ENCODE data around the gene ZNF385D.
"Not testable (repeated sequence)": the region's sequence is repeated elsewhere in the genome, so short reads cannot be mapped to it uniquely, and the experiment has no call there.

ZNF385D gene

DNA sequence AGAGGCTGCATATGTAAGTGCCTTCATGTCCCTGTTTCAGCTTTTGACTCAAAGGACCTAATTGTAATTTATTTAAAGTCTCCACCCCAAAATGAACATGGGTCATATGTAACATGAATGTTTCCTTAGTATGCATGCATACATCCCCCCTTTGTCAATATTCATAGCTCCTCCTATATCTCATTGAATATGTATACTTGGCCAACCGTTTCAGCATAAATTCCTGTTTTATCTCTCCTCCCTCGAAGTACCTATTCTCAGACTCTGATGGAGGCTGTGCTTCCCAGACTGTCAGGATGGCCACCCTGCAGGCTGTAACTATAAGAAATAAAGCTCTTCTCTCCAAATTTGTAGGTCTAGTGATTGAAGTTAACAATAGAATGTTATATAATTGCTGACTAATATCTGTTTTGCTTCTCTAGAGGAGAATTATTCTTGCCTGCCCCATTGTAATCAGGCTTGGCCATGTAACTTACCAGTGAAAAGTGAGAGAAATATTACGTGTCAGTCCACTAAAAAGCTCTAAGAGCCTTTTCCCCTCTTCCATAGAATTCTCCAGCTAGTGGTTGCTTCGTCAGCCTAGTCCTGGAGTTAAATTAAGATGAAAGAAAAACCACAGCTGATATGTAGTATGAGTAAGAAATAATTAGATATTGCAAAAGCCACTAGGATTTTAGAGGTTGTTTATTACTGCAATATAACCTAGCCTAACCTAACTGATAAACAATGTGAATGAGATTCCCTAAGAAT, 245.1 kb downstream of the ZNF385D start:
- H3K79me1 ChIP-seq (replicated peaks; ENCODE audit: low read length, poor library complexity, severe bottlenecking), result peaks cover under 1% of the 10 kb centered on the region
- H4K8ac ChIP-seq (ENCODE audit: low read length), result no peak overlapping the region
- H2BK15ac ChIP-seq (ENCODE audit: low read depth, poor library complexity, severe bottlenecking), result no peak overlapping the region
- H3K27ac ChIP-seq (ENCODE audit: low read length, poor library complexity, severe bottlenecking), result no peak overlapping the region
- no peak overlapping the region for H3K23ac ChIP-seq (ENCODE audit: low read length in 2 of 2)
- H3K18ac ChIP-seq (ENCODE audit: low read depth in 1 of 2, low read length in 2 of 2), result no peak overlapping the region
- no peak overlapping the region for H3K4me2 ChIP-seq (ENCODE audit: low read length, poor library complexity, severe bottlenecking)
- no peaks in the 10 kb centered on the region for H3K27me3 ChIP-seq (ENCODE audit: control insufficient read depth in 1 of 2, insufficient read depth in 1 of 2, low read length in 2 of 2)
- no peak overlapping the region for H2AFZ ChIP-seq (ENCODE audit: low read depth, low read length)
- no peak for DNase-seq
- no peaks in the 10 kb centered on the region for H3K9me3 ChIP-seq (ENCODE audit: control insufficient read depth, low read length)
- H2AK5ac ChIP-seq (ENCODE audit: low read length, severe bottlenecking), result no peak overlapping the region
- H2BK5ac ChIP-seq (ENCODE audit: low read depth, low read length, poor library complexity, severe bottlenecking), result no peak overlapping the region
- H3K36me3 ChIP-seq (ENCODE audit: control insufficient read depth in 1 of 2, insufficient read depth in 2 of 2, low read depth in 1 of 2, low read length in 2 of 2), result peaks cover 0 to 34% of the 10 kb centered on the region in 2 experiments
- H3K14ac ChIP-seq (ENCODE audit: low read length in 2 of 2), result no peak overlapping the region
- no peak overlapping the region for H4K91ac ChIP-seq (ENCODE audit: low read length)
- no peak overlapping the region for H2BK12ac ChIP-seq (ENCODE audit: low read length in 2 of 2)
- H2BK120ac ChIP-seq (ENCODE audit: low read depth, low read length), result no peak overlapping the region
- no peaks in the 10 kb centered on the region for H3K4me1 ChIP-seq (ENCODE audit: control insufficient read depth, insufficient read depth, low read depth, low read length)
- no peak overlapping the region for H3K9ac ChIP-seq (ENCODE audit: low read length)
- WGBS, result 98% methylated on average over 2 of the region's 4 CpGs
- no peak overlapping the region for H3K4ac ChIP-seq (ENCODE audit: low read depth in 1 of 2, low read length in 2 of 2)
- no peak overlapping the region for H3K4me3 ChIP-seq (ENCODE audit: insufficient read depth in 1 of 2, low read depth in 1 of 2, low read length in 2 of 2)

DNA sequence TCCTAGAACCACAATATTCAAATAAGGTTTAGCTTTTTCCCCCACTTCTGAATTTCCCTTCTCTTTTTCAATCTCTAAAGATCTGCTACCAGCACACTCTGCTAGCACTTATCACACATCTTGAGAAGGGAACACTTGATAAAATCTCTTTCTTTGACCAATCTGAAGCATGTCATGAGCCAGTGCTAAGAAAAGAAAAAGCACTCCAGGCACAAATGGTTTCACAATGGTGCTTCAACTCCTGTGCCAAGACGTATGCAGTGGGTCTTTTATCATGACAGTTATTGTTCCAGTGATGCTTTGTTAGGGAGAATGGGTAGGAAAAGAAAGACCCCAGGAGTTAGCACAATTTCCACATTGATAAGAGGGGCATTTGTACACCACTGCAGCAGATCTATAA, 248.4 kb downstream of the ZNF385D start:
- no peak for DNase-seq
- Histone ChIP-seq H2AK5ac (ENCODE audit: low read length, severe bottlenecking) (no peak overlapping the region), H3K27me3 (ENCODE audit: control insufficient read depth in 1 of 2, insufficient read depth in 1 of 2, low read length in 2 of 2) (no peaks in the 10 kb centered on the region), H3K9me3 (ENCODE audit: control insufficient read depth, low read length) (no peaks in the 10 kb centered on the region), H3K23ac (ENCODE audit: low read length in 2 of 2) (no peak overlapping the region), H3K4me3 (ENCODE audit: insufficient read depth in 1 of 2, low read depth in 1 of 2, low read length in 2 of 2) (no peak overlapping the region), H2BK120ac (ENCODE audit: low read depth, low read length) (no peak overlapping the region), H4K91ac (ENCODE audit: low read length) (no peak overlapping the region), H3K4me2 (ENCODE audit: low read length, poor library complexity, severe bottlenecking) (no peak overlapping the region), H2BK5ac (ENCODE audit: low read depth, low read length, poor library complexity, severe bottlenecking) (no peak overlapping the region), H3K79me1 (replicated peaks; ENCODE audit: low read length, poor library complexity, severe bottlenecking) (peaks cover 3% of the 10 kb centered on the region), H4K8ac (ENCODE audit: low read length) (no peak overlapping the region), H3K18ac (ENCODE audit: low read depth in 1 of 2, low read length in 2 of 2) (no peak overlapping the region), H2BK12ac (ENCODE audit: low read length in 2 of 2) (no peak overlapping the region), H3K9ac (ENCODE audit: low read length) (no peak overlapping the region), H2BK15ac (ENCODE audit: low read depth, poor library complexity, severe bottlenecking) (no peak overlapping the region), H3K14ac (ENCODE audit: low read length in 2 of 2) (no peak overlapping the region), H3K4me1 (ENCODE audit: control insufficient read depth, insufficient read depth, low read depth, low read length) (no peaks in the 10 kb centered on the region), H3K4ac (ENCODE audit: low read depth in 1 of 2, low read length in 2 of 2) (no peak overlapping the region), H3K36me3 (ENCODE audit: control insufficient read depth in 1 of 2, insufficient read depth in 2 of 2, low read depth in 1 of 2, low read length in 2 of 2) (peaks cover 0 to 21% of the 10 kb centered on the region in 2 experiments), H2AFZ (ENCODE audit: low read depth, low read length) (no peak overlapping the region), H3K27ac (ENCODE audit: low read length, poor library complexity, severe bottlenecking) (no peak overlapping the region)
- WGBS, result 37% methylated on average over 1 of the region's 1 CpG

DNA sequence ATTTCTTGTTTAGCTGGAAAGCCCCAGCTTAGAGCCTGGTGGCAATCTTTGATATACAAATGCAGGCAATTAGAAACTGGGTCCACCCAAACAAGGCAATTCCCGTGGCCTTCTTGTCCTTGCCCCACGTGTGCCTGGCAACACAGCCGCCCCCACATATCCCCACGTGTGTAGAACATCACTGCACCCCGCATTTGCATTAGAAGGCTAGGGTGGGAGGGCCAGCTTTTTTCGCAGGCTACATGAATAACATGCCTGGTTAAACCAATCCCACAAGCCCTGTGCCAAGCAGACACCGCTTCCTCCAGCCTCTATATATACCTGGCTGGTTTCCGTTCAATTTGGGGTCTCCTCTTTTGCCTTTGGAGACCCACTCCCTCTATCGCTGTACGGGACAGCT, 250.2 kb downstream of the ZNF385D start:
- WGBS, result 69% methylated on average over 10 of the region's 10 CpGs
- no peaks in the 10 kb centered on the region for H3K9me3 ChIP-seq (ENCODE audit: control insufficient read depth, low read length)
- no peak overlapping the region for H2AFZ ChIP-seq (ENCODE audit: low read depth, low read length)
- H3K14ac ChIP-seq (ENCODE audit: low read length in 2 of 2), result no peak overlapping the region
- no peak overlapping the region for H3K27ac ChIP-seq (ENCODE audit: low read length, poor library complexity, severe bottlenecking)
- no peaks in the 10 kb centered on the region for H3K4me1 ChIP-seq (ENCODE audit: control insufficient read depth, insufficient read depth, low read depth, low read length)
- H3K4ac ChIP-seq (ENCODE audit: low read depth in 1 of 2, low read length in 2 of 2), result no peak overlapping the region
- H4K8ac ChIP-seq (ENCODE audit: low read length), result no peak overlapping the region
- no peak overlapping the region for H2BK5ac ChIP-seq (ENCODE audit: low read depth, low read length, poor library complexity, severe bottlenecking)
- H2AK5ac ChIP-seq (ENCODE audit: low read length, severe bottlenecking), result no peak overlapping the region
- no peak overlapping the region for H3K18ac ChIP-seq (ENCODE audit: low read depth in 1 of 2, low read length in 2 of 2)
- peaks cover 0 to 17% of the 10 kb centered on the region in 2 experiments for H3K36me3 ChIP-seq (ENCODE audit: control insufficient read depth in 1 of 2, insufficient read depth in 2 of 2, low read depth in 1 of 2, low read length in 2 of 2)
- no peak overlapping the region for H3K4me3 ChIP-seq (ENCODE audit: insufficient read depth in 1 of 2, low read depth in 1 of 2, low read length in 2 of 2)
- H2BK15ac ChIP-seq (ENCODE audit: low read depth, poor library complexity, severe bottlenecking), result no peak overlapping the region
- DNase-seq, result no peak
- no peaks in the 10 kb centered on the region for H3K27me3 ChIP-seq (ENCODE audit: control insufficient read depth in 1 of 2, insufficient read depth in 1 of 2, low read length in 2 of 2)
- H4K91ac ChIP-seq (ENCODE audit: low read length), result no peak overlapping the region
- no peak overlapping the region for H3K4me2 ChIP-seq (ENCODE audit: low read length, poor library complexity, severe bottlenecking)
- H3K9ac ChIP-seq (ENCODE audit: low read length), result no peak overlapping the region
- H2BK120ac ChIP-seq (ENCODE audit: low read depth, low read length), result no peak overlapping the region
- no peak overlapping the region for H2BK12ac ChIP-seq (ENCODE audit: low read length in 2 of 2)
- no peak overlapping the region for H3K23ac ChIP-seq (ENCODE audit: low read length in 2 of 2)
- peaks cover 3% of the 10 kb centered on the region for H3K79me1 ChIP-seq (replicated peaks; ENCODE audit: low read length, poor library complexity, severe bottlenecking)

DNA sequence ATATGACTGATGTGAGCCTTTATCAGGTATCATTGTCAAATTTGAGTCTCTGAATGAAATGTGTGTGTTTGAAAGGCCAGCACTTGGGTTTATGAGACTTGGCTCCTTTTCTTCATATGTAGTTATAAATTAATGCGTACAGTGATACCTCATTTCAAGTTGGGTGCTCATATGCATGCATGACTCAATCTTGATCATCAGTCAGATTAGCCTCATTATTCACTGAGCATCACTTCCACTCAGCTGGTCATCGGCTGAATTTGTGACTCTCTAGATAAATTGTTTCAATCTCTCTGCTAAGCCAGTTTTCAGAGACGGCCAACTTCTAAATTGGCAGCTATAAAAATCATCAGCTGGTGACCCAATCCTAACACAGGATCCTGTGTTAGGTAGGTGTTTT, 260.3 kb downstream of the ZNF385D start:
- not testable (repeated sequence) for H3K4me2 ChIP-seq (ENCODE audit: low read length, poor library complexity, severe bottlenecking); H3K4ac ChIP-seq (ENCODE audit: low read depth in 1 of 2, low read length in 2 of 2); H2BK15ac ChIP-seq (ENCODE audit: low read depth, poor library complexity, severe bottlenecking); H2AK5ac ChIP-seq (ENCODE audit: low read length, severe bottlenecking); H3K27me3 ChIP-seq (ENCODE audit: control insufficient read depth in 1 of 2, insufficient read depth in 1 of 2, low read length in 2 of 2); H3K4me1 ChIP-seq (ENCODE audit: control insufficient read depth, insufficient read depth, low read depth, low read length); H3K79me1 ChIP-seq (replicated peaks; ENCODE audit: low read length, poor library complexity, severe bottlenecking); H3K27ac ChIP-seq (ENCODE audit: low read length, poor library complexity, severe bottlenecking); H3K4me3 ChIP-seq (ENCODE audit: insufficient read depth in 1 of 2, low read depth in 1 of 2, low read length in 2 of 2); H3K9me3 ChIP-seq (ENCODE audit: control insufficient read depth, low read length); H4K91ac ChIP-seq (ENCODE audit: low read length); H2BK12ac ChIP-seq (ENCODE audit: low read length in 2 of 2); H3K9ac ChIP-seq (ENCODE audit: low read length); H3K23ac ChIP-seq (ENCODE audit: low read length in 2 of 2); H2AFZ ChIP-seq (ENCODE audit: low read depth, low read length); H3K18ac ChIP-seq (ENCODE audit: low read depth in 1 of 2, low read length in 2 of 2); H4K8ac ChIP-seq (ENCODE audit: low read length); H3K36me3 ChIP-seq (ENCODE audit: control insufficient read depth in 1 of 2, insufficient read depth in 2 of 2, low read depth in 1 of 2, low read length in 2 of 2); H3K14ac ChIP-seq (ENCODE audit: low read length in 2 of 2); DNase-seq; H2BK120ac ChIP-seq (ENCODE audit: low read depth, low read length); H2BK5ac ChIP-seq (ENCODE audit: low read depth, low read length, poor library complexity, severe bottlenecking)
- no CpG with 5 or more reads among the region's 3 CpGs for WGBS
